Measurements from ENCODE around the gene BHLHE40.

- no peak for TF ChIP-seq CTCF (IDR thresholded peaks at IDR 0.05)
- TF ChIP-seq POLR2A (IDR thresholded peaks at IDR 0.05) = no peak
These were observed 8.5 kb downstream of the BHLHE40 start for GRCh38 chr3:4987538-4988296.

Measured in sigmoid colon (tissue), 3 donors.